ENCODE data around the gene NTN1.
A peak's percentile ranks its signal among the peaks of the same experiment; 100 is the strongest.

The NTN1 gene

DNA sequence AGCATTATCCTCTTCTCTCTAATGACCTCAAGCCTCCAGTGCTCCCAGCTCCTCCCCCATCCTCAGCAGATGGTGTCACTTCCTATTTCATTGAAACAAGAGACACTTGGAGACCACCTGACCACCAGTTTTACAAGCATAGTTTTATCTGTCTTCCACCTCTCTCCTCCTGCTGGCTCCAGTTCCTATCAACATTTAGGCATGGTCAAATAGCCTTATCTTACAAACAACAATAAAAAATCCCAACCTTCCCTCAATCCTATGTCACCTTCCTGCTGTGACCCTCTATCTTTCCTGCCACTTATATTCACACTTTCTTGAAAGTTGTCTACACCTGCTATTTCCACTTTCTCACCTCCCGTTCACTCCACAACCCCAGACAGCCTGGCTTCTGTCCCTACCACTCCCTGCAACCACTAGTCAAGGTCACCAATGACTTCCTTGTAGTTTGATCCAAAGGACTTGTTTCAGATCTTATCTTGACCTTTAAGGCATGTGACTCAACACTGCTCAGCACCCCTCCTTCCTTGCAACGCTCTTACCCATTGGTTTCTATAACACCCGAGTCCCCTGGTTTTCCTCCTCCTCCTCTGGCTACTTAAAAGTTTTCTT, 4.3 kb upstream of the NTN1 start:
- TF ChIP-seq EZH2phosphoT487 (IDR thresholded peaks at IDR 0.05; ENCODE audit: low read depth), result no peak
- TF ChIP-seq CTCF (IDR thresholded peaks at IDR 0.05; ENCODE audit: low read depth, low read length), result no peak
- peak overlapping the region; percentile 58; the same call in 1 of the 2 replicates for H2AFZ ChIP-seq (ENCODE audit: low read depth, low read length)
- no peak overlapping the region for H3K27ac ChIP-seq (ENCODE audit: low read length)
- no peak overlapping the region for H3K9ac ChIP-seq (ENCODE audit: low read length)
- H3K4me3 ChIP-seq (ENCODE audit: low read length), result no peak overlapping the region
- peaks cover 24% of the 10 kb centered on the region for H3K4me1 ChIP-seq (ENCODE audit: low read length)
- H3K79me2 ChIP-seq (ENCODE audit: low read length), result no peaks in the 10 kb centered on the region
- H3K36me3 ChIP-seq (replicated peaks; ENCODE audit: low read depth, low read length), result no peaks in the 10 kb centered on the region
- peak overlapping the region; percentile 23 for H3K4me2 ChIP-seq (ENCODE audit: low read length)
- H3K9me3 ChIP-seq (ENCODE audit: insufficient read depth, low read length), result no peaks in the 10 kb centered on the region
- no peaks in the 10 kb centered on the region for H3K27me3 ChIP-seq (ENCODE audit: low read depth, low read length)
- H4K20me1 ChIP-seq (ENCODE audit: insufficient read depth, low read length), result no peaks in the 10 kb centered on the region

- Histone ChIP-seq H4K20me1 (ENCODE audit: insufficient read depth, low read length) (no peaks in the 10 kb centered on the region), H2AFZ (ENCODE audit: low read depth, low read length) (no peak overlapping the region), H3K79me2 (ENCODE audit: low read length) (no peaks in the 10 kb centered on the region), H3K27me3 (ENCODE audit: low read depth, low read length) (no peaks in the 10 kb centered on the region), H3K27ac (ENCODE audit: low read length) (no peak overlapping the region), H3K4me3 (ENCODE audit: low read length) (no peak overlapping the region), H3K9ac (ENCODE audit: low read length) (no peak overlapping the region), H3K9me3 (ENCODE audit: insufficient read depth, low read length) (no peaks in the 10 kb centered on the region), H3K4me1 (ENCODE audit: low read length) (peaks cover 24% of the 10 kb centered on the region), H3K4me2 (ENCODE audit: low read length) (no peak overlapping the region), H3K36me3 (replicated peaks; ENCODE audit: low read depth, low read length) (peaks cover 4% of the 10 kb centered on the region)
- TF ChIP-seq EZH2phosphoT487 (IDR thresholded peaks at IDR 0.05; ENCODE audit: low read depth) (no peak), CTCF (IDR thresholded peaks at IDR 0.05; ENCODE audit: low read depth, low read length) (no peak)
Observed at GRCh38 chr17:9018726-9019125, 2.6 kb upstream of the NTN1 start.

- Histone ChIP-seq H3K4me2 (ENCODE audit: low read length) (peak overlapping the region; percentile 98), H3K27me3 (ENCODE audit: low read depth, low read length) (no peaks in the 10 kb centered on the region), H3K79me2 (ENCODE audit: low read length) (no peaks in the 10 kb centered on the region), H3K4me1 (ENCODE audit: low read length) (peaks cover 29% of the 10 kb centered on the region), H3K4me3 (ENCODE audit: low read length) (peak overlapping the region; percentile 96), H3K36me3 (replicated peaks; ENCODE audit: low read depth, low read length) (peaks cover 4% of the 10 kb centered on the region), H3K27ac (ENCODE audit: low read length) (peak overlapping the region; percentile 63), H3K9me3 (ENCODE audit: insufficient read depth, low read length) (no peaks in the 10 kb centered on the region), H4K20me1 (ENCODE audit: insufficient read depth, low read length) (no peaks in the 10 kb centered on the region), H3K9ac (ENCODE audit: low read length) (peak overlapping the region; percentile 88), H2AFZ (ENCODE audit: low read depth, low read length) (peak overlapping the region; percentile 79)
- TF ChIP-seq CTCF (IDR thresholded peaks at IDR 0.05; ENCODE audit: low read depth, low read length), result no peak
- TF ChIP-seq EZH2phosphoT487 (IDR thresholded peaks at IDR 0.05; ENCODE audit: low read depth), result no peak
Observed at GRCh38 chr17:9020096-9020823, 1.1 kb upstream of the NTN1 start.

DNA sequence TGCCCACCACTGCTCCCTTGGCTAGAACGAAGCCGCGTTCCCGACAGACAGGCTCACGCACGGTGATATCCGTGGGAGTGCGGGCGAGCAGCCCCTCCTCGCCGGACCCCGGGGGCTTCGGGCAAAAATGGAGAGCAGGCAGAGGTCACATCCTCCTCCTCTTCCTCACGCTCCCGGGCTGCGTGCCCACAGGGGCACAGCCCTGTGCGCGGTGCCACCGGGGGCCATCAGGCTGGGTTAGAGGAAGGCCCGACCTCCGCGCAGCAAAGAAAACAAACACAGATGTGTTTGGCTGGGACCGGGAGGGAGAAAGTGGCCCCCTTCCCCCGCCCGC, 519 bp upstream of the NTN1 start:
- peak overlapping the region; percentile 63 for H3K27ac ChIP-seq (ENCODE audit: low read length)
- H3K4me3 ChIP-seq (ENCODE audit: low read length), result peak overlapping the region; percentile 96
- H3K9ac ChIP-seq (ENCODE audit: low read length), result peak overlapping the region; percentile 88
- no peaks in the 10 kb centered on the region for H3K27me3 ChIP-seq (ENCODE audit: low read depth, low read length)
- no peaks in the 10 kb centered on the region for H3K9me3 ChIP-seq (ENCODE audit: insufficient read depth, low read length)
- TF ChIP-seq EZH2phosphoT487 (IDR thresholded peaks at IDR 0.05; ENCODE audit: low read depth), result no peak
- no peak for TF ChIP-seq CTCF (IDR thresholded peaks at IDR 0.05; ENCODE audit: low read depth, low read length)
- peak overlapping the region; percentile 79 for H2AFZ ChIP-seq (ENCODE audit: low read depth, low read length)
- peaks cover 29% of the 10 kb centered on the region for H3K4me1 ChIP-seq (ENCODE audit: low read length)
- H4K20me1 ChIP-seq (ENCODE audit: insufficient read depth, low read length), result no peaks in the 10 kb centered on the region
- H3K79me2 ChIP-seq (ENCODE audit: low read length), result no peaks in the 10 kb centered on the region
- H3K4me2 ChIP-seq (ENCODE audit: low read length), result peak overlapping the region; percentile 98
- H3K36me3 ChIP-seq (replicated peaks; ENCODE audit: low read depth, low read length), result peaks cover 4% of the 10 kb centered on the region

Data from OCI-LY3 (cell line).